Stimulated activated CD8-positive, alpha-beta memory T cell treated with anti-CD3 and anti-CD28 coated beads, Interleukin-15, amount 100 ng/mL, for 4 hours (primary cell): ENCODE data around the gene PLXNA1.
A peak's percentile ranks its signal among the peaks of the same experiment; 100 is the strongest.

Source experiments
- DNase-seq, 2 donors: peaks; one replicate each; pipeline ENCODE4 v3.0.0-alpha.2; 2020; ENCODE audit warnings: low read depth in 2 of 2

PLXNA1 gene

DNA sequence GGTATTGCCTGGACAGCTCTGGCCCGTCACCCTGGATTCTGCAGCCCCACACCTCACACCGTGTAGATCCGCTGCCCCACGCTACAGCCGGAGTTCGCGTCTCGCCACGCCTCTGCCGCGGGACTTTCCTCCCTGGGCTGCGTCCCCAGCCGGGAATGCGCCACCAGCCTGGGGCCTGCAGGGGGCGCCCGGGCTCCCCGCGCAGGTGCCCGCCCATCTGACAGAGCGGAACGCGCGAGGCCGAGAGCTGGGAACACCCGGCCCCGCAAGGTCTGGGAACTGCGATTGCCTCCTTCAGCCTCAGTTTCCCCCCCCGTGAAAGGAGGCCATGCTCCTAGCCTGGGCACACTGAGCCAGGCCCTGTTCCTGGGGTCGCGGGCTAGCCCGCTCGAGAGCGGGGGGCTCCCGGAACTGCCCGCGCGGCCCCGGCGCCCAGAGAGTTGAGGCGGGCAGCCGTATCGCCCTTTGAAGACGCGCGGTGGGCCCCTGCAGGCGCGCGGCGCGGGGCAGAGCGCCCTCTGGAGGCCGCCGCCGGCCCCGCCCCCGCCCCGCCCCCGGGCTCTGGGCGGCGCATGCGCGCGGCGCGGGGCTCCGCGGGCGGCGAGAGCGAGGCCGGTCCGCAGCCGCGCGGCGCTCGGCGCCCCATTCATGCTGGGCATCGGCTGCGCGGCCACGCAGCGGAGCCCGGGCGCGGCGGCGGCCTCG, at the start of gene PLXNA1:
Gene PLXNA1, plus strand, starts transcription at position 645 of the 705 bp plus-strand sequence. CDS start 5,479 bp downstream, outside the sequence.
- peak; percentile 73 to 80 for DNase-seq

DNA sequence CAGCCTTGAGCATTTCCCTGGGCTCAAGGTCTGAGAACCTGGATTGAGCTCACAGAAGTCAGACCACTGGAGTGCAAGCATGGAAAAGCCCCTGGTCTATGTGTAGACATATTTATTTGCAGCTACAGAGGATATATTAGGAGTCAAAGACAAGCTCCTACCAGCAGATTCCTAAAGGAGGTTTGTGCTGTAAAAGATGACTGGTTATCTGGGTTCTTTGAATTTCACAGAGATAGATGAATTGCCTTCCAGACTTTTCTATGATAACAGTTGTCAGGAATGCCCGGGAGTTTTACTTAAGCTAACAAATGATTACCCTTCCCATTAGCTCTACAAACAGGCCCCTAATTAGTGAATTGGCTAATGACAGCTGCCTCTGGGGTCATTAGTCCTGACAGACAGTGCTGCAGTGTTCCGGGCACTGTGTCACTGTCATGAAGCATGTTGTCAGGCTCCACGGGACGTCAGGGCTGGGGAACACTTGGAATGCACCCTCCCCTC, 48.8 kb upstream of the PLXNA1 start:
- no peak for DNase-seq

DNA sequence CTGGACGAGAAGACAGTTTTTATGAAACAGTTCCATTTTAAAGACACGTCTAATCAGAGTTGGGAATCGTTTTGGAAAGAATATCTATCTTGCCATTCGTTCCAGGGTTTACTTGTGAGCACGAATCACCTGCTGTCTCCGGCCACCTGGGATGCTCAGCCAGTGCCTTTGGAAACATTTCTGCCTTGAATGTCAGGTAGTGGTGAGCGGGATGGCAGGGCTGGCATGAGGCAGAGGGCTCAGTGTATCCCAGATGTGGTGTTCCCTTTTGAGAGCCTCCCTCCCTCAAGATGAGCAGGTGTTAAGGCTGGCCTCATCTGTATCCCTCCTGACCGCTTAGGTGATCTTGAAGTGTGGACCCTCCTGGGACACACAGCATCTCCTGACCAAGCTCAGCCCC, 47.9 kb upstream of the PLXNA1 start:
- DNase-seq: no peak

DNA sequence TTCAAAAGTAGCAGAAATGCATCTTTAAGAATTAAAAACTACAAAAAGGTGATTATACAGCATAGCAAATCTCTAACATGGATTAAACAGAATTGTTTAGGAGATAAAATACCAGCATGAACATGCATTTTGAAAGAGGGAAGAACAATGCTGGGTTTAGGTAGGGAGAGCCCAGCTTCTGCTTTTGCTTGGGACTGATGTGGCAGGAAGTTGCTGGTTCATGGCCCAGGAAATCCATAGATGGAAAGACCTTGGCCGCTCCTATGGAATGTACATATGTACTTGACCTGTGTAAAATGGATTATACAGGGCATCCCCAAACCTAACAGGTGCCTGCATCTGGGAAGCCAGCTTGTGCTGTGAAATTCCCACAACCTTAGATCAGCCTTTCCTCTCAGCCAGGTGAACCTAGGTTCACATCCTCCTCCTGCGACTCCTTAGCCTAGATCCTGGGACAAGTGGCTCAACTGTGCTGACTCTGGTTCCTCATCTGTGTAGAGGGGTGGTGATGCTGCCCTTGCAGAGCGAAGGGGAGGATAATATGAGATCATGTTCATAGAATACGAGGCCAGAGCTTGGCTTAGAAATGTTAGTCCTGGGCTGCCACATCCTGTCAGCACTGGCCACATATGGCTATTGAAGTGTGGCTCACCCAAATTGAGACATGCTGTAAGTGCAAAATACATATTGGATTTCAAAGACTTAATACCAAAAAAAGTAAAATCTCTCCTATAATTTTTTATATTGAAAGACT, 47.0 kb upstream of the PLXNA1 start:
- no peak for DNase-seq

DNA sequence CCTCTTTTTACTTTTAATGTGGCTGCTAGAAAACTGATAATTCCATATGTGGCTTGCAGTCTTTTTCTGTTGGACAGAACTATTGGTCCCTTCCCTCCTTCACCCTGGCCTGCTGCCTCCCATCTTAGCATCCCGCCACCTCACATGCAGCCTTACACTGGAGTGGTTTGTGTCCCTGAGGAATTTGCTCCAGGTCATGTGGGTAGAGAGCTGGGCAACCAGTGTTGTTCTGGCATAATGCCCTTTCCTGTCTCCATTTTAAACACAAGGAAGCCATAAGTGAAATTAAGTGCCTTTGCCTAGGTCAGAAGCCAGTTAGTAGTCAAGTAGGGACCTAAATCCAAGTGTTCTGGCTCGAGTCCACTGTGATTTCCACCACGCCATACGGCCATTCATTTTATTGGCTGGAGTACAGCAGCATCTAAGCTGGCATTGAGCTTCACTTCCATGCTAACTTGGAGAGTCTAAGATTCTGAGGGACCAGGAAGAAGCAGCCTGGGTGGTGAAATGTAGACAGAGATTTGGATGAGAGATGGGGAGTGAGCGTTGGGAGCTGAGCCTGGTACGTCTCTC, 46.0 kb upstream of the PLXNA1 start:
- no peak for DNase-seq

DNA sequence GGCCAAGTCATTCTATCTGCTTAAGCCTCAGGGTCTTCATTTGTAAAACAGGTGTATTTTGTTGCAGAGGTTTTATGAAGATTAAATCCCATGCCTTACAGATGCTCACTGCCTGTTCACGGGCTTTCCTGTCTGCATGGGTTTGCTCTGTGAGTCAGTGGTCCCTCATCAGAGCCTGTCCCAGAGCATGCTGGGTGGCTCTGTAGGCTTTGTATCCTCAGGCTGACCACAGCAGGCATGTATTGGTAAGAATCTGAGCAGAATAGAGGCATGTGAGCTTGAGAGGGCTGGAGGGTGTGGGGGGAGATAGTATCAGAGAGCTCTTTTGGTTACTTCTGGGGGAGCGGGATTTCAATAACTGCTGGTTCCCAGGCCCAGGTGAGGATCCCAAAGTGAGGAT, 45.4 kb upstream of the PLXNA1 start:
- DNase-seq: no peak

DNA sequence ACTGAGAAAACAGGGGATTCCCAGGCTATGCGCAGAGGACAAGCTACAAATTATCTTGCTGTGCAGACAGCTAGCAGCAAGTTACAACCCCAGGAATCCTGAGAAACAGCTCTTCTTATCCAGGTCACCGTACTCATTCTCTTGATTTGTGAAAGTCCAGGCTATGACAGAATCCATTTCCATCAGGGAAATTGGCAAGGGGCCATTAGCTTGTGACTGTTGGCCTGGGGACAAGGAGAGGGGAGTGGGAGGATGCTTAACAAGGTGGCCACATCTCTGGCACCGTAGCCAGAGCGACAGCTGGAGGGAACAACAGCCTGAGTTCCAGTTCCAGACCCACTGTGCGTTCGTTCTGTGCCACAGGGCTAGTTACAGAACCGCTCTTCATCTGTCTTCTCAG, 44.9 kb upstream of the PLXNA1 start:
- no peak for DNase-seq

DNA sequence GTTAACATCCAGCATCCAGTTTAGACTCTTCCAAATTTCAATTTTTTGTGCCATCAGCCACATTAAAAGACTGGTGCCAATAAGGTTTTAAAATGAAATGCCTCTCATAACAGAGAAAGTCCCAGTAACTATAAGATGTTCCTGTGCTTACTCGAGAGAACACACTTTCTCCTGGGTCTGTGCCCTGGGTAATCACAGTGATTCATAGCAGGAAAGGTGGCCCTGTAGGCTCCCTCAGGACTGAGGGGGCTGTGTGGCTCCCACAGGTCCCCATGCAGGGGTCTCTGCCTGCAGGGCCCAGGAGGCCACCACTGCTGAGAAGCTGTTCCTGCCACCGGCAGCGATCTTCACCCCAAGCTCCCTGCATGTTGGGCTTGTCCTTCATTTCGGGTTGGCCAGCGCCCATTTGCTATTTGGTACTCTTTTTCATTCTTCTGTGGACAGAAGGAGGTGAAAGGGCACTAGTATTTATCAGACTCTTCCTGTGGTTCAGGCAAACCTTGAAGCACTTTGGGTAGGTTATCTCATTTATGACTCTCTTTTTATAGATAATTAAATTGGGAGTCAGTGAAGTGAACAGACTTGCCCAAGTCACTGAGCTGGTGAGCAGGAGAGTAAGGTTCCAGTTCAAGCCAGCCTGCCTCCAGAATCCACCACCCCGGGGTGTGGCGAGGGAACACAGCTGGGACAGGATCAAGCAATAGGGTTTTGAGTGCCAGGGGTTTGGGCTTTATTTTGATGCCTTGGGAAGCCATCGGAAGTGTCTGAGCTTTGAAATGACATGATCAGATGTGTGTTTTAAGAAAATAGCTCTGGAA, 44.2 kb upstream of the PLXNA1 start:
- no peak for DNase-seq

DNA sequence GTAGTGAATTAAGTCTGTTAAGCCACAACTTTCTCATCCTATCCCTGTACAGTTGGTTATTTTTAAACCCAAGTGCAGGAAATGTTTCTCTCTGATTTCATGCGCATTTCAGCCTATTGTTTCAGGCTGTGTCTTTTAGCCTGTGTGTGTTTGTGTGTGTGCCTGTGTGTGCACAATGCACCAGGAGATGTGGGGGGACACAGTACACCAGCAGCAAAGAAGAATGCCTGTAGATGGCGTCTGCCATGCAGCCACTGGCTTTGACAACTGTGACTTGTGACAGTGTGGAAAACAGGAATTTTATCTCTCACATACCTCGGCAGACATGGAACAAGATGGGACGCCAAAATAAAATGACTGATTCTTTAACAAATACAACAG, 43.6 kb upstream of the PLXNA1 start:
- no peak for DNase-seq

DNA sequence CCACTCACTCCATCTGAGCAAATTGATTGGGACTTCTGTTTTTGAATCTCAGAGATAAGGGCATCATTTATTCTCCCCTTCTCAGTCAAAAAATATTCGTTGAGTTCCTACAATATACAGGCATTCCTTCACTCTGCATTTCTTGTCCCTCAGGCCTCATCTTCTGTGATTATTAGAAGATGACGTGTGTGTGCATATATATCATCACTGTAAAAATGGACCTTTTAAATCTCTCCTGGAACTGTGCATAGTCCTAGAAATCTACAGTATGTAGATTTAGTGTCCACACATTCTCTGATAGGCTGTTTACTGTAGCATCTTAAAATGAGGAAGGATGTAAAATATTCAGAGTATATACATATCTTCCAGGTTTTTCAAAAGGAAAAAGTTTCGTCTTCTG, 43.2 kb upstream of the PLXNA1 start:
- no peak for DNase-seq

DNA sequence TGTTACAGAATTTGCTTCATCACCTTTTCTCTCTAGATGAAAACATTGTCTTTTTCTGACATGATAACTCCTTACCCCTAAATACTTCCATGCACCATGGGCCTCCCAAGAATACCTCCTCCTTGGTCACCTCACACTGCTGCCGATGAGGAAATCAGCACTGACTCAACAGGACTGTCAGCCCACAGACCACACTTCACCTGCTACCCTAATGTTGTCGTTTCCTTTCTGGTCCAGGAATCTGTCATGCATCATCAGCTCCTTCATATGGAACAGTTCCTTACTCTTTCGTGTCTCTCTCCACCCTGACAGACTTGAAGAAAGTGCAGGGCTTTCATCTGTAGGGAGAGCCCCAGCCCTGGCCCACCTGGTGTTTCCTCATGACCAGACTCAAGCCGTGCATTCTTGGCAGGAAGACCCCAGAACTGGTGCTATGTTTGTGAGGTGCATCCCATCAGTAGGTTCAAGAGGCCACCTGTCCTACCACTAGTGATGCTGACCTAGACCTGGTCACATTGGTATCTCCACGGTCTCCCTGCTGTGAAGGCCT, 41.1 kb upstream of the PLXNA1 start:
- DNase-seq: no peak

DNA sequence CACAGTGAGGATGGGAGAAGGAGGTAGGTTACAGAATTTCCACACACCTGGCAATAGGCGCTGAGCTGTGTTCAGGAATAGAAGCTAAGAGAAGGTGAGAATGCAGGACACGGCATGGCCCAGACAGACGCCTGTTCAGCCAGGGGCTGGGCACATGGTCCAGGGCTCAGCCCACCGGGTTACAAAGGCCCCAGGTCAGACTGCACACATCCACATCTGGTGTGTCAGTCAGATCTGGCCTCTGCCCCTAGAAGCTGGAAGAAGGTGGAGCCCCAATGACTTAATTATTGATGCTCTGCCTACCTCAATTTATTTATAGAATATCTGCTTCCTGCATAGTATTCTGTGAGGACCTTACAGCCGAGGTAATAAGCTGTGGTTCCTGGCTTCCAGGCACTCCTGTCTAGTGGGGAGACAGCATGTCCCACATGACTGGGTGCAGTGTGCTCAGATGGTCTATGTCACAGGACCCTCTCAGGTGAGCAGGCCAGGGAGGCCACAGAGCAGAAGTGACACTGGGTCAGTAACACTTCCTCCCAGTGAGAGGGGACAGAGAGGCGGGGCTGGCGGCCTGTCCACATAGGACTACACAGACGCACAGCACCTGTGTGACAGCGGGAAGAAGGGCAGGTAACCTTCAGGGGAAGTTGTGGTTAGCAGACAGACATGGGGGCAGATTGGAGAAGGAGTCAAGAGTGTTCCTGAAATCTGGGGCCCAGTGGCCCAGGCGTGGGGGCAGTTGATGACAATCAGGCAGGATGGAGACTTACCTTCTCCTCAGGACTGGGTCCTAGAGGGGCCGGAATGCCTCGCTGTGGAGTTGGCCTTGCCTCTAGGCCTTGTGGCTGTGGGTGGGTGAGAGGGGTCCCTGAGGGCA, 38.6 kb upstream of the PLXNA1 start:
- no peak for DNase-seq

DNA sequence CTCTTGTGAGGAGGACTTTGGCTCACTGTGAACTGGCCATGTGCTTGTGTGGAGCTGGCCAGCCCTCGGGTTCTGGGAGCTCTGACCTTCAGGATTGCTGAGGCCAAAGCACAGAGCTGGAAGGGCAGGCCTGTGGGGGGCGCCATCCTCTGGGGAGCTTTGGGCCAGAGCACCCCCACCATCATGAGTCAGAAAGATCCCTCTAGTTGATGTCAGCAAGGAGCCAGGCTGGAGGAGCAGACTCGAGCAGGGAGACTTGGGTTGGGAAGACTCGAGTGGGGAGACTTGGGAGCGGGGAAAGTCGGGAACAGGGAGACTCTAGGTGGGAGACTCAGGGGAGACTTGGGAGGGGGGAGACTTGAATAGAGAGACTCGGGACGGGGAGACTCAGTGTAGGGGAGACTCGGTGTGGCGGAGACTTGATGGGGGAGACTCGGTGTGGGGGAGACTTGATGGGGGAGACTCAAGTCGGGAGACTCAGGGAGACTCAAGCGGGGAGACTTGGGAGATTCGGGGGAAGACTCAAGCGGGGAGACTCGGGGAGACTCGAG, 37.7 kb upstream of the PLXNA1 start:
- DNase-seq: no peak

DNA sequence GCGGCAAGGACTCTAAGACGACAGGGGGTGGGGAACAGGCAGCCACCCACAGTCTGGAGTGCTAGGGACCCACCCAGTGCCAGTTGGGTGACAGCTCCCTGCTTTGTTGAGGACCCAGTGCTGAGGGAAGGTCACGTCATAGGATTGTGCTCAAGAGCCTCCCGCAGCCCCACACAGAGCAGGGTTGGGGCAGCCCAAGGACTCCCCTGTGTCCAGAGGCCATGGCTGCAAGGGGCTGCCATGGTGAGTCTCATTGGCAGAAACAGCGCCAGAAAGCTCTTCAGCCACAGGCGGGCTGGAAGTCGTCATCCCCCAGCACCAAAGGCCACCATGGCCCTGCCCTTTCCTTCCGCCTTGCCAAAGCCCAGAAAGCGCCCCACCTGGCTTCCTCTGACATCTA, 37.0 kb upstream of the PLXNA1 start:
- no peak for DNase-seq

DNA sequence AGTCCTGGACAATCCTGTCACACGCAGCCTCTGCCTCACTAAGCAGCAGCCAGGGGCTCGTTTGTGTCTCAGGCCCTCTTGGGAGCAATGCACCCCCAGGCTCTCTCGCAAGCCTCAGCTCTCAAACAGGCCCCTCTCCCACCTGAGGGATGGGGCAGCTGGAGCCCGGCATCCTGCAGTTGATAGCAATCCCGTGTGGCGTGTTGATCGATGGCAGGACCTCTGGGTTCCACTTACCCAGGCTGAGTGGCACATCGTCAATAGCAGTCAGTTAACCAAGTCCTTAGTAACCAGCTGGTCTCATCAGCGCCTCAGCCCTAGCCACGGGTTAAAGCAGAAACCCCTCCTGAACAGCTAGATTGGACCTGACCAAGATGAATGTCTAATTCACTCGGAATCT, 36.5 kb upstream of the PLXNA1 start:
- DNase-seq: no peak

DNA sequence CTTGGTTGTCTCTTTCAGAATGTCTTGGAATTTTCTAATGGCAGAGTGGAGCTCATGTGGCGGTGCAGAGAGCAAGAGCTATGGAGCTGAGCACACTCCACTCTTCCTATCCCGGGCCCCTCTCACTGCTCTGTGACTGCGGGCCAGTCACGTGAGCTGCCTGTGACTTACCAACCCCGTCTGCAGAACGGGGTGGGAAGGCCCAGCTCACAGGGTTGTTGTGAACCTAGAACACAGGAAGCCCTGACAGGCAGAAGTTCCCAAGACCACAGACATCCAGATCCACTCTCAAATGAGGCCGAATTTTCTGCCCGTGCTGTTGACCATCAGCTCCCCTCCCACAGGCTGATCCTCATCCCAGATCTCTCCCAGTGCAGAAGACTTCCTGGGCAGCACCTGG, 35.5 kb upstream of the PLXNA1 start:
- DNase-seq: no peak

DNA sequence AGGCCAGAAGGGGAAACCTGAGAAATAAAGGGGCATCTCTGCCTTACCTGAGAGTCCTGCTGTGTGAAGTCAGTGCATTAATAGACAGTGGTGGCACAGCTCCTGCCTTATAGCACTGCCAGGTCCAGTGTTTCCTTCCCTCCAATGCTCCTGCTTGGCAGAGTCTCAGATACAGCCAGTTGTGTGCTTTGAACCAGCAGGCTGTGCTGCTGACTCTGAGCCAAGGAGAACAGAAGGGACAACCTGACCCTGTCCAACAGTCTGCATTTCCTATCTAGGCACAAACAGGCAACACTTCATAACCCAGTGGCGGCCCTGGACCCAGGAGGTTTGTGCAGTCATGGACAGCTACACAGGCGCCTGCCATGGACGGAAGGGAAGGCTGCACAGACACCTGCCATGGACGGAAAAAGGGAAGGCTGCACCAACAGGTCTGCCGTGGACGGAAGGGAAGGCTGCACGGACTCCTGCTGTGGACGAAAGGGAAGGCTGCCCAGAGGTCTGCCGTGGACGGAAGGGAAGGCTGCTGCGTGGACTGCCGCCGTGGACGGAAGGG, 33.9 kb upstream of the PLXNA1 start:
- no peak for DNase-seq

DNA sequence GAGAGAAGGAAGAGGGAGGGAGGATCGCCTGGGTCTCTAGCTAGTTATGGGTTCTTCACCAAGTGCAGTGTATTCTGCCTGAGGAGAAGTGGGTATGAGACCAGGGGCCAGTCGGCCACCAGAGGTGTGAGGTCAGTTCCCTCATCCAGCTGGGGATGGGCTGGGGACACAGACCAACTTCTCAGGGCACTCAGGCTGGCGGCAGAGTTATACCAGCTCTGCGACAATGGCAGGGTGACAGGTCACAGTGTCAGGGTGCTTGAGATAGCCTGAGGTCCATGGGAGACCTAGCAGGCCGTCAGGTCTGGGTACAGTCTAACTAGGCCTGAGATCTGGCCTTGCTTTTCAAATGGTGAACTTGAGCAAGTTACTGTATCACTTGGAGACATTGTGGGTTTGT, 31.4 kb upstream of the PLXNA1 start:
- DNase-seq: no peak

DNA sequence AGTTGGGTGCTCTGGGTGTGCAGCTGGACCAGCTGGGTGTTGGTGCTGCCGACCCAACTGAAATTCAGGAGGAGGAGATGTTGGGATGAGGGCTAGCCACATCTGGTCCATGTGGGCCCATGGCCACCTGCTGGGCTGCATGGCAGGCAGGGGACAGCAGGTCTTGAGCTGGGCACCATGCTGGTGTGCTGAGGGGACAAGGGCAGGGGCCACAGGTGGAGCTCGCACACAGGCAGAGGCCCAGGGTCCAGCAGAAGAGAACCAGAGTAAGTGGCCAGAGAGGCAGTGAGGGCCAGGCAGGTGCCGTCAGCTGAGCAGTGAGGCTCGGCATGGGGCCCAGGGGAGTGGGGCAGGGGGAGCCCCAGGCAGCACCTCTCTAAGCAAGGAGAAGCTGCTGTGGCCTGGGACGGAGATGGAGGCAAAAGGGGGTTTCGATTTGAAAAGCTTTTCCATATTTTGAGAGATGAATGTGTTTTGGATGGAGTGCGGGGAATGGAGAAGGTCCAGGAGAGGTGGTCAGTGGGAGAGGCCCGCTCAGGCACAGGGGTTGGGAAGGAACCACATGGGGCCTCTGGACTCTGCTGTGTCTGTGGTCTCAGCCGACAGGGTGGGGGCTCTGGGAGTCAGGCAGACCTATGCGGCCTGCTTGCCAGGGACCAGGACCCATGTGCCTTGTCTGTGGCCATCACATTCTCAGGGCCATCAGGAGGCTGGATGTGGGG, 30.5 kb upstream of the PLXNA1 start:
- DNase-seq: no peak
